GM19455 (cell line): ENCODE measurements around the gene ZNF844.
"Not testable (repeated sequence)": the region's sequence is repeated elsewhere in the genome, so short reads cannot be mapped to it uniquely, and the experiment has no call there.

Experiments
- ATAC-seq: cut with Tn5 transposase; IDR thresholded peaks from one replicate; pipeline ENCODE4 v1.9.1; 2021; ENCODE audit not compliant: unreplicated experiment

ZNF844 gene

DNA sequence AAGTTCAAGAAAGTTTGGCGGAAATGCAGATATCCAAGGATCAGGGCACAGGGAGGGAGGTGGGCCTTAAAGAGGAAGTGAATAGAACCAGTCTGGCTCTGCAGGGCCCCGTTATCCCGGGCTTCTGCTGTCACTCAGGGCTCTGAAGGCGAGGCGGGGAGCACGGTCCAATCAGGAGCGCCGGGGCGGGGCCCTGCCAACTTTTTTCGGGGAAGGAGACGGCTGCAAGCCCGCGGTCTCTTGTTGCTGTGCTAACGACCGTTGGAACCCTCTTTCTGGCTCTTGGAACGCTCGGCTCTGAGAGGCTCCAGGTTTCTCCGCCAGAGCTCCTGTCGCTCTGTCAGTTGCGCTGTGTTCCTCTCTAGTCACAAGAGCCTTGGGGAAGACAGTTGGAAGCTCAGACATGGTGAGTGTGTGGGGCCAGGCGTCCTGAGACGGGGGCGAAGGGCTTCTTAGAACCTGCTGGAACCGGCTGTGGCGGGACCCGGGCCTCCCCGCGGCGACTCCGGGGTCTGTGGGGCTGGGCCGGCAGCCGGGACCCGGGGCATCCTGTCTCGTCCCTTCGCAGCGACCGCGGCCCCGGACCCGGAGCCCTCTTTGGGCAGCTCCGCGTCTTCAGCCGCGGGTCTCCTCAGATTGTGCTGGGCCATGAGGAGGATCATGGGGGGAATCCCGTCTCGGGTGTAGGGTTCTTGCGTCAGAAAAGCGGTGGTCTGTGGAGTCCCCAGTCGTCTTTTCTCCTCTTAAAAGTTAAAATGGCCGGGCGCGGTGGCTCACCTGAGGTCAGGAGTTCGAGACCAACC is 27.7 kb downstream of the ZNF844 start:
- ATAC-seq: no peak

DNA sequence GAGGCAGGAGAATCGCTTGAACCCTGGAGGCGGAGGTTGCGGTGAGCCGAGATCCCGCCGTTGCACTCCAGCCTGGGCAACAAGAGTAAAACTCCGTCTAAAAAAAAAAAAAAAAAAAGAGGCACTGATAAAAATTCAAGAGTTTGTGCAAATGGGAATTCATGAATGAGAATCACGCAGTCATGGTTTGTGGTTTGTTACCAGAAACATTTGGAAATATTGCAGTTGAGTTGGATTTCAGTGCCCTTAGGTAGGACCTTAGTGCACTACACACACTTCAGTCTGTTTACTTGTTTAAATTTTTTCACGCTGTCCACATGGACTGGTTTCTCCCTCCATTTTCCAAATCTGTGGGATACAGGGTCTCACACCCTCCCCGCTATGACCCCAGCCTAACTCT is 28.4 kb downstream of the ZNF844 start:
- no peak for ATAC-seq

DNA sequence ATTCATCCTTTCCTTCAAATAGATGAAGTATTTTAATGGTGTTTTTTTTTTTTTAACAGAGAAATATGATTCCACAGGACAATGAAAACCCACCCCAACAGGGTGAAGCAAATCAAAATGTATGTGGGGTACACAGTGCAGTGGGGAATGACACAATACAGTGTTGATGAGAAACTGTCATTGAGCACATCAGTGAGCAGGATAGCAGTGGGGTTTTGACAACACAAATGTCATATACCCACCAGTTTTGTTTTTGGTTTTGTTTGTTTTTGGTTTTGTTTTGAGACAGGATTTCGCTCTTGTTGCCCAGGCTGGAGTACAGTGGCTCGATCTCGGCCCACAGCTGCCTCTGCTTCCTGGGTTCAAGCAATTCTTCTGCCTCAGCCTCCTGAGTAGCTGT is 29.2 kb downstream of the ZNF844 start:
- no peak for ATAC-seq

DNA sequence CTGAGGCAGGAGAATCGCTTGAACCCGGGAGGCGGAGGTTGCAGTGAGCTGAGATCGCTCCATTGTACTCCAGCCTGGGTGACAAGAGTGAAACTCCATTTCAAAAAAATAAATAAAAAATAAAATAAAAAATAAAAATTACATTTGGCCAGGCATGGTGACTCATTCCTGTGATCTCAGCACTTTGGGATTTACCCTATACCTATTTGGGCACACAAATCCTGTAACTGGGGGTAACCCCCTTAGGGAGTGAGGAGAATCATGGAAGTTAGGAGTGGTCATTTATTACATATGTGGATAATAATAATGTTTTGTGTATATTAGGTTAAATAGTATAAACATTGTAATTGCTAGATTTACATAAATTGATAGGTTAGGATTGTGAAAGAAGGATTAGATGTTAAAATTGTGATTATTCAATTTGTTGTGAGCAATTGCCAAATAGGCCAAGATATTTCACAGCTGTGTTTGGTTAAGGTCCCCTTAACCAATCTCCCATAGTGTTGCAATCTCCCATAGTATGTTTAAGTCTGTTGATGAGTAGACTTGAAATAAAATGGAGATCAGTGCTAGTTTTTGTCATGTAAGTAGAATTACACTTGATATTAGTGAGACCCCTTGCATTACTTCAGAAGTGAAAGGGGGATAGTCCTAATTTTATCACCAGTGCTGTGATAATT is 30.7 kb downstream of the ZNF844 start:
- ATAC-seq: no peak

DNA sequence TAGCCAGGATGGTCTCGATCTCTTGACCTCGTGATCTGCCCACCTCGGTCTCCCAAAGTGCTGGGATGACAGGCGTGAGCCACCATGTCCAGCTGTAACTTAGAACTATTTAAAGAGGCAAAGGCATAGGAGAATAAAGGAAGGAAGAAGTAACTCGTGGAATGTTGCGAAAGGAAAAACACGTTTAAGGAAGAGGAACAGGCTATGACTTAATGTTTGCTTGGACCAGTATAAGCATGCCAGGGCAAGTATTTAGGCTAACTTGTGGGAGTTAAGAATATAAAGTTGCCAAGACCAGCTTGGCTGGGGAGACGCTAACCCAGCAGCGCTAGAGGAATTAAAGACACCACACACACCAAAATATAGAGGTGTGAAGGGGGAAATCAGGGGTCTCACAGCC is 33.5 kb downstream of the ZNF844 start:
- ATAC-seq: no peak

GRCh38 chr19:12103909-12104308 is 39.4 kb downstream of the ZNF844 start:
- ATAC-seq: not testable (repeated sequence)

GRCh38 chr19:12111176-12111575 is 46.6 kb downstream of the ZNF844 start:
- ATAC-seq: no peak

GRCh38 chr19:12111943-12112637 is 47.6 kb downstream of the ZNF844 start:
- no peak for ATAC-seq

DNA sequence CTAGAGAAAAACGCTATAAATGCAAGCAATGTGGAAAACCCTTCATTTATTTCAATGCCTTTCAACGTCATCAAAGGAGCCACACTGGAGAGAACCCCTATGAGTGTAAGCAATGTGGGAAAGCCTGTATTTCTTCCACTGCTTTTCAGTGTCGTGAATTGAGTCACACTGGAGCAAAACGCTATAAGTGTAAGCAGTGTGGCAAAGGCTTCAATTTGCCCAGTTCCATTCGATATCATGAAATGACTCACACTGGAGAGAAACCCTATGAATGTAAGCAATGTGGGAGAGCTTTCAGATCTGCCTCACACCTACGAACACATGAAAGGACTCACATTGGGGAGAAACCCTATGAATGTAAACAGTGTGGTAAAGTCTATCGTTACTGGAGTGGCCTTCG is 48.2 kb downstream of the ZNF844 start:
- no peak for ATAC-seq

GRCh38 chr19:12113121-12113520 is 48.6 kb downstream of the ZNF844 start:
- ATAC-seq: no peak

GRCh38 chr19:12117201-12117970 is 52.9 kb downstream of the ZNF844 start:
- ATAC-seq: no peak

- ATAC-seq: no peak
Measured at GRCh38 chr19:12126707-12127106, 62.2 kb downstream of the ZNF844 start.
